Activated CD8-positive, alpha-beta memory T cell treated with anti-CD3 and anti-CD28 coated beads for 36 hours (primary cell): ENCODE results near the gene PRTN3. TPM values are rescaled to one million over a fixed set of nuclear protein-coding genes. Genes with fewer than 3 reads are reported as not detected.
"Not testable (repeated sequence)": the region's sequence is repeated elsewhere in the genome, so short reads cannot be mapped to it uniquely, and the experiment has no call there.

Experiments used
- CTCF ChIA-PET: fragments of 350-600 bp; sonication (Branson Sonifier 250); formaldehyde crosslinking; loops from one replicate; lab custom pipeline; 2021; ENCODE audit warnings: antibody characterized with exemption; lab: Charles Lee
- POLR2A ChIA-PET: fragments of 350-600 bp; sonication (Branson Sonifier 250); formaldehyde crosslinking; loops from one replicate; lab custom pipeline; 2021; ENCODE audit warnings: antibody characterized with exemption; lab: Charles Lee
- total RNA-seq, 2 experiments: library from RNA; stranded (reverse); gene quantifications; one replicate each; pipeline ENCODE4 v1.2.3, GENCODE V29; 2021

PRTN3 gene
- total RNA-seq, 2 experiments from 2014 or later, result not detected

DNA sequence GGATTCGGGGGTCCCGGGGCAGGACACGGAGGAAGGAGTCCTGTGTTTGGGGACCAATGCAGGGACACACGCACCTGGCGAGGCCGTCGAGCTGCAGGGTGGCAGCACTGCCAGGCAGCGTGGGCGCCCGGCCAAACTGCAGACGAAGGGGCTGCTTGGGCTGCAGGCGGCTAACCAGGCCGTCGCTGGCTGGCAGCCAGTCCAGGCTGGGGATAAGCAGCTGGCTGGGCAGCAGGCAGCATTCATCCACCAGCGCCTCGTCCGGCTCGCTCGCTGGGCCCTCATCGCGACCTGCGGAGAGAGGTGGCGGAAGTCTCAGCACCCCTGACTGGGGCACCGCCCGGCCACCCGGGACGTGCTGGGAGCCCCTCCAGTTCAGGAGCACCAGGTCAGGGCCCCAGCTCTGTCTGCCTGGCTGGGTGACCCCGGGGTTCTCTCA lies 30.2 kb downstream of the PRTN3 start:
- ChIA-PET CTCF (interaction anchor here (0.7 to 1.0 kb wide), 2 partner anchors 50 to 458 kb away, joined by 3 to 4 read pairs; no protein-coding TSS in a partner anchor), POLR2A (no interaction called here)

DNA sequence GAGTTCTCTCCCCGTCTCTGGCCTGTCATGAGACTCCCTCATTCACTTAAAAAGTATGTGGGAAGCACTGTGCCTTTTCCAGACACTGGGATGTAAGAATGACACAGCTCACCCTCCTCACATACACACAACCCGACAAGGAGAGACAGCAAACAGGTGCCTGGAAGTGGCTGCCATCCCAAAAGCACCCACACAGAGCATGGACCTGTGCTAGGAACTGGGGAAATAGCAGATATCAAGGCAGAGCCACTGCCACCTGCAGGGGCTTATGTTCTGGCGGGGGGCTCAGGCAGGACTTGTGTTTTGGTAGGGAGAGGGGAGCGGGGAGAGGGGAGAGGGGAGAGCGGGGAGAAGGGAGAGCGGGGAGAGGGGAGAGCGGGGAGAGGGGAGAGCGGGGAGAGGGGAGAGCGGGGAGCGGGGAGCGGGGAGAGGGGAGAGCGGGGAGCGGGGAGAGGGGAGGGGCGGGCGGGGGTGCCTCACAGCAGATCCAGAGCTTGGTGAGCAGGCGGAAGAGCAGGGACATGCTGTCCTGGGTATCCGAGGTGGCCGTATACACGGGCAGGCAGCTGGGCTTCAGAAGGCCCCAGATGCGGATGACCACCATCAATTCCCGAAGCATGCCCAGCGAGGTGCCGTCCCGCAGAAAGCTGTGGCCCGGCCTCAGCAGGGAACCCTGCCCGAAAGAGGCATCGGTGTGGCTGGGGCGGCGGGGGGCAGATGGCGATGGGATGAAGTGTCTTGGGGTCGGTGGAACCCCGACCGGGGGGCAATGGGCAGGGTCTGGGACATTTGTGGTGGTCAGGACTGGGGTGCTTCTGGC lies 30.9 kb downstream of the PRTN3 start:
- ChIA-PET POLR2A (no interaction called here), CTCF (interaction anchor here (0.5 to 1.1 kb wide), 3 partner anchors 8 to 183 kb away, joined by 3 to 4 read pairs (median 4); no protein-coding TSS in a partner anchor)

DNA sequence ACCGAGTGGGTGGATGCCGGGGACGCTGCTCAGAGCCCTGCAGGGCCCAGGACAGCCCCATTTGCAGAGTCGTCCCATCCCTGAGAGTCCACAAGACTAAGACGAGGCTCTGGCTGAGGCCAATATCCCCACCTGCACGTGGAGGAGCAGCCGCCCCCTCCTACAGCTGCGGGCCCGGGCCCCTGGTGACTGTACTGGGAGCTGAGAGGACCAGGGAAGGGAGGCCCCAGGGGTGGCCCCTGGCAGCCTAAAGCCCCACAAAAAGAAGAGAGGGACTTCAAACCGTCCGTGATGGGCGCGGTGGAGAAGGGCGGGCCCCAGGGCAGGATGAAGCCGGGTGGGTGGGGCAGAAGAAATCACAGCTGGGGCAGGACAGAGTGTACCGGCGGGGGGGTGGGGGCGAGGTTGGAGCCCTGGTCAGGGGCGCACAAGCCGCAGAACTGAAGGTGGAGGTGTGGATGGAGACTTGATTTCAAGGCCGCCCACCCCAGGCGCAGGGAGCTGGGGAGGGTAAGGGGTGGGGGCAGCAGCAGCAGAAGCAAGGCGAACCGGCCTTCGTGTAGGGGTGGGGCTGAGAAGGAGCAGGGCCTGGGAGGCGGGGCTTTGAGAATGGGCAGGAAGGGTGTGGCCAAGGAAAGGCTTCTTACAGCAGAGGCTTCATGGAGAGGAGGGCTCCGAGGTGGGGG lies 31.6 kb downstream of the PRTN3 start:
- CTCF ChIA-PET, result interaction anchor here (0.5 to 1.1 kb wide), 2 partner anchors 9 to 184 kb away, joined by 4 read pairs; no protein-coding TSS in a partner anchor
- POLR2A ChIA-PET, result no interaction called here

DNA sequence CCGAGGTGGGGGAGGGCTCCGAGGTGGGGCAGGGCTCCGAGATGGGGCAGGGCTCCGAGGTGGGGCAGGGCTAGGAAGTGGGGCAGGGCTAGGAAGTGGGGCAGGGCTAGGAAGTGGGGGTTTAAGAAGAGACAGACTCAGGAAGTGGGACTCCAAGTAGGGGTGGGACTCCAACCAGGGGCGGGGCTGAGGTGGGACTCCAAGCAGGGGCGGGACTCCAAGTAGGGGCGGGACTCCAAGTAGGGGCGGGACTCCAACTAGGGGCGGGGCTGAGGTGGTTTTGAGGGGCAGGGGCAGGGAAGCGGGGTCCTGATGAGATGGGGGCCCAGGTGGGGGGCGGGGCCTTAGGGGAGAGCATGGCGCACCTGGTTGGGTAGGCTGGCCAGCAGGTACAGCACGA lies 32.3 kb downstream of the PRTN3 start:
- CTCF ChIA-PET, result interaction anchor here (1.1 kb wide), 1 partner anchor 9 kb away, joined by 4 read pairs; no protein-coding TSS in a partner anchor
- POLR2A ChIA-PET, result interaction anchor here (0.6 kb wide), 1 partner anchor 9 kb away, joined by 5 read pairs; no protein-coding TSS in a partner anchor

DNA sequence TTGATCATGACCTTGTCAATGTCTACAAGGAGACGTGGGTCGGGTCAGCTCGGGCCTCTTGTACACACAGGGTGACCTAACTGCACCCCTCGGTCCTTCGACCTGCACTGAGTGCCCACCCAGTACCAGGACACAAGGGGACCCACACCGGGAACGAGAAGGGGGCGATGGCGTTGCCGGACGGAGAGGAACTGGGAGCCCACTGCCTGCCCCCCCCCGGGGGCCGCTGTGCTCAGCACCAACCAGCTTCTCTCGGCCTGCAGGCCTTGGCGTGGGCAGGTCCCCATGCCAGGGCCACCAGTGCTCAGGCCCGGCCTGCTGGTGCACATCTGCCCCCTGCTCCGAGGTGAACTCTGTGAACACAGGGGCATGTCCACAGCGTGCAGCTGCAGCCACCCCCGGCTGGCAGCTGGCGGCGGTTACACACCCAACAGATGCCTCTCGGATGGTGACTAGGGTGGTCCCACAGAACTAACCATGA lies 32.8 kb downstream of the PRTN3 start:
- CTCF ChIA-PET, result interaction anchor here (0.7 kb wide), 1 partner anchor 109 kb away, joined by 3 read pairs; no protein-coding TSS in a partner anchor
- POLR2A ChIA-PET, result interaction anchor here (0.6 kb wide), 1 partner anchor 9 kb away, joined by 5 read pairs; no protein-coding TSS in a partner anchor

DNA sequence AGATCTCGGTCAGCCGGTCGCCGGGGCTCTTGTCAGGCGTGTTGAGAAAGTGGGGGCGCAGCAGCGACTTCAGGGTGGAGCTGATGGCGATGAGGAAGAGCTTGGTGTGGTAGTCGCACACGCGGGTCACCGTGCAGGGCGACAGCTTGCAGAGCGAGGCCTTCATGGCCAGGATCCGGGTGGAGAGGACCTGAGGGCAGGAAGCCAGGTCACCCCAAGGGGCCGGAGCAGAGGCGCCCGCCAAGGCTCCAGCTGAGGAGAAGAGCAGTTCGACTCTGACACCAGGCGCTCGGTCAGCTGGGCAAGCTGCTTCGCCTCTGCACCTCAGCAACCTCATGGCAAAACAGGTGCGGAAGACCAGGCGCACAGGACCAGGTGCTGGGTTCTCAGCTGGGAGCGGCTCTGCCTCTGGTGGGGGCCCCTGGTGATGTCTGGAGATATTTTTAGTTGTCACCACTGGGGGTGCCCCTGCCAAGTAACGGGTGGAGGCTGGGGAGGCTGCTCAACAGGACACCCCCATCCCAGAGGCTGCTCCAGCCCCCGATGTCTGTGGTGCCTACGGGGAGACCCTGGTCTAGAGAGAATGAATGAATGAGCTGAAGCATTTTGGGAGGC lies 34.6 kb downstream of the PRTN3 start:
- CTCF ChIA-PET, result interaction anchor here (0.8 to 1.4 kb wide), 2 partner anchors 12 to 46 kb away, joined by 3 to 4 read pairs; no protein-coding TSS in a partner anchor

DNA sequence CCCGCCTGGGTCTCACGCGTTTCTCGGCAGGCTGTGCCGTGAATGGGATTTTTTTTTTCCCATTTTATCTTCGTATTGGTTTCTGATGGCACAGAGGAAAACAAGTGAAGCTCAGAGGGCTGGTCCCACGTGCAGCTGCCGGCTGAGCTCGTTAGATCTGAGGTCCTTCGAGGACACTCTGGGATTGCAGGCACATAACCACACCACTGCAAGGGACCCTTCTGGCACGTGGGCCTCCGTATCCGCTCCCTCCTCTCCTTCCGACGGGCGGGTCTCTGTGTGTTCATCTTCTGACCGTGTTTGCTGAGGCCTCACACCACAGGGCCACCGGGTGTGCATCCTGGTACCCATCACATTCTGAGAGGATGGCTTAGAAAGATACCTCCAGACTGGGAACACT lies 35.3 kb downstream of the PRTN3 start:
- ChIA-PET CTCF (interaction anchor here (0.8 kb wide), 1 partner anchor 13 kb away, joined by 3 read pairs; no protein-coding TSS in a partner anchor), POLR2A (no interaction called here)

More for the DNA sequence above, 34.6 kb downstream of the PRTN3 start:
- POLR2A ChIA-PET, result no interaction called here

DNA sequence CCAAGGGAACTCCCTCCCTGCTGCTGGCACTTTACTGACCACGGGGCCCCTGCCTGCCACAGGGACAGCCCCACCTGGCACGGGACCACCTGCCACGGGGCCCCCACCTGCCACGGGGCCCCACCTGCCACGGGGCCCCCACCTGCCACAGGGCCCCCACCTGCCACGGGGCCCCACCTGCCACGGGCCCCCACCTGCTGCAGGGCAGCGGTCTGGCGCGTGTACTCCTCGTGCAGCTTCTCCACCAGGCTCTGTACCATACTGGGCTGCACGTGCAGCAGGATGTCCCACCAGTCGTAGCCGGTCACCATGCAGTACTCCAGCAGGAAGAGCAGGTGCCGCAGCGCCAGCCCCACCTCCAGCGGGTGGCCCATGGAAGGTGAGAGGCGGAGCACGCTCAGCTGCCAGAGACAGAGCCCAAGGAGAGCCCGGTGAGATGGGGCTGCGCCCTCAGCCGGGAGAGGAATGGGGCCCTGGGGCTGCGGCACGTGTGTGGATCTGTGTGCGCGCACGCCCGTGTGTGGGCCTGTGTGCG lies 36.0 kb downstream of the PRTN3 start:
- CTCF ChIA-PET, result no interaction called here
- POLR2A ChIA-PET, result no interaction called here

DNA sequence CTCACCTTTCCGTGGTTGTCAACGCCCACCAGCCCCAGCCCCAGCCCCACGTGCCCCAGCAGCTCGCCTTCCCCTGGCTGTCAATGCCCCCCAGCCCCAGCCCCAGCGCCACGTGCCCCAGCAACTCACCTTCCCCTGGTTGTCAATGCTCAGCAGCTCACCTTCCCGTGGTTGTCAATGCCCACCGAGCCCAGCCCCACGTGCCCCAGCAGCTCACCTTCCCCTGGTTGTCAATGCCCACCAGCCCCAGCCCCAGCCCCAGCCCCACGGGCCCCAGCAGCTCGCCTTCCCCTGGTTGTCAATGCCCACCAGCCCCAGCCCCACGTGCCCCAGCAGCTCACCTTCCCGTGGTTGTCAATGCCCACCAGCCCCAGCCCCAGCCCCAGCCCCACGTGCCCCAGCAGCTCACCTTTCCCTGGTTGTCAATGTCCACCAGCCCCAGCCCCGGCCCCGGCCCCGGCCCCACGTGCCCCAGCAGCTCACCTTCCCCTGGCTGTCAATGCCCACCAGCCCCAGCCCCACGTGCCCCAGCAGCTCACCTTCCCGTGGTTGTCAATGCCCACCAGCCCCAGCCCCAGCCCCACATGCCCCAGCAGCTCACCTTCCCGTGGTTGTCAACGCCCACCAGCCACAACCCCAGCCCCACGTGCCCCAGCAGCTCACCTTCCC lies 37.3 kb downstream of the PRTN3 start:
- POLR2A ChIA-PET, result not testable (repeated sequence)
- CTCF ChIA-PET, result interaction anchor here (0.6 kb wide), 1 partner anchor 10 kb away, joined by 4 read pairs; no protein-coding TSS in a partner anchor

DNA sequence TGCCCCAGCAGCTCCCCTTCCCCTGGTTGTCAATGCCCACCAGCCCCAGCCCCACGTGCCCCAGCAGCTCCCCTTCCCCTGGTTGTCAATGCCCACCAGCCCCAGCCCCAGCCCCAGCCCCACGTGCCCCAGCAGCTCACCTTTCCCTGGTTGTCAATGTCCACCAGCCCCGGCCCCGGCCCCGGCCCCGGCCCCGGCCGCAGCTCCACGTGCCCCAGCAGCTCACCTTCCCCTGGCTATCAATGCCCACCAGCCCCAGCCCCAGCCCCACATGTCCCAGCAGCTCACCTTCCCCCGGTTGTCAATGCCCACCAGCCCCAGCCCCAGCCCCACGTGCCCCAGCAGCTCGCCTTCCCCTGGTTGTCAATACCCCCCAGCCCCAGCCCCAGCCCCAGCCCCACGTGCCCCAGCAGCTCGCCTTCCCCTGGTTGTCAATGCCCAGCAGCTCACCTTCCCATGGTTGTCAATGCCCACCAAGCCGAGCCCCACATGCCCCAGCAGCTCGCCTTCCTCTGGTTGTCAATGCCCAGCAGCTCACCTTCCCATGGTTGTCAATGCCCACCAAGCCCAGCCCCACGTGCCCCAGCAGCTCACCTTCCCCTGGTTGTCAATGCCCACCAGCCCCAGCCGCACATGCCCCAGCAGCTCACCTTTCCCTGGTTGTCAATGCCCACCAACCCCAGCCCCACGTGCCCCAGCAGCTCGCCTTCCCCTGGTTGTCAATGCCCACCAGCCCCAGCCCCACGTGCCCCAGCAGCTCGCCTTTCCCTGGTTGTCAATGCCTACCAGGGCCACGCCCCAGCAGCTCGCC lies 38.2 kb downstream of the PRTN3 start:
- POLR2A ChIA-PET, result interaction anchor here (0.6 kb wide), 1 partner anchor 1111 kb away, joined by 3 read pairs; no protein-coding TSS in a partner anchor
- CTCF ChIA-PET, result not testable (repeated sequence)

DNA sequence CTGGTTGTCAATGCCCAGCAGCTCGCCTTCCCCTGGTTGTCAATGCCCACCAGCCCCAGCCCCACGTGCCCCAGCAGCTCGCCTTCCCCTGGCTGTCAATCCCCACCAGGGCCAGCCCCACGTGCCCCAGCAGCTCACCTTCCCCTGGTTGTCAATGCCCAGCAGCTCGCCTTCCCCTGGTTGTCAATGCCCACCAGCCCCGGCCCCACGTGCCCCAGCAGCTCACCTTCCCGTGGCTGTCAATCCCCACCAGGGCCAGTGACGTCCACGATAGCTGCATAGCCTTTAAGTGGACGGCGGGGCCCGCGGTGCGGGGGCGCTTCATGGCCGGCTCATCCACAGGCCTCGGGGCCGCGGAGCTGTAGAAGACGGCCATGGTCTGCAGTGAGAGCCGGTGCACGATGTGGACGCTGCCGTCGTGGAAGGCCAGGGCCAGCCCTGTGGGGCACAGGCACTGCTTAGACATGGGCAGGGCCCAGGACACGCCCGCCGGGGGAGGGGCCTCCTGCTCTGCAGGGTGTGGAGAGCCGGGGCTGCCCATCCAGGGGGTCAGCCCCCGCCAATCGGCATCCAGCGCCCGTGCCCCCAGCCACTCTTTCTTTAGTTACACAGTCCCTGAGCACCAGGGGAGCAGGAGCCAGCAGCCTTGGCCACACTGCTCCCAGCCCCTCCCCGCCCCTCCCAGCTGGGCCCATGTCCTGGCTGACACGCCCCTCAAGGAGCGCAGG lies 39.1 kb downstream of the PRTN3 start:
- ChIA-PET CTCF (no interaction called here), POLR2A (no interaction called here)

DNA sequence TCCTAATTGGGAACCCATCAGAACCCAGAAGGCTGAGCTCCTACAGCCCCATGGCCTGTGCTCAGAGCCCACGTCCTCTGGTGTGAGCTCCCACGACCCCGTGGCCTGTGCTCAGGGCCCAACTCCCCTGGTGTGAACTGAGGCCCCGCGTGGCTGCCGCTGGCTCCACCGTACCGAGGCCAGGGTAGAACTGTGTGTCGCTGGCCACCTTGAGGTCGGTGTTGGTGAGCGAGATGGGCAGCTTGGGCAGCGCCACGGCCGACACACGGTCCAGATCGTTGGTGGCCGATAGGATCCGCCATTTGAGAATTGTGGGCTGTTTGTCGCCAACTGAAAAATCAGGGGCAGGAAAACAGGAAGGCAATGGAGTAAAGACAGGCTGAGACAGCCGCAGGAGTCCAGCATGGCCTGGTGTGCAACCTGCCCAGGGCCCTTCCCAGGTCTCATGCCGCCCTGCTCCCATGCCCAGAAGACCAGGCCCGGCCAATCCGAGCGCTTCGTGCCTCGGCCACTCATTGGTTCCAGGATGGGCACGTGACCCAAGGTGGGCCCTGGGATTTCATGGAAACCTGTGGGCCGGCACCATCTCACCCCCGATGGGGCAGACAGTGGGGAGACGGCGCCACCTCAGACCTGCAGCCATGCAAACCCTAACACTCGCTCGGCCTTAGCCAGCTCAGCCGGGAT lies 40.7 kb downstream of the PRTN3 start:
- CTCF ChIA-PET, result interaction anchor here (0.6 kb wide), 1 partner anchor 83 kb away, joined by 3 read pairs; no protein-coding TSS in a partner anchor
- POLR2A ChIA-PET, result interaction anchor here (0.6 kb wide), 1 partner anchor 11 kb away, joined by 3 read pairs; the partner anchor contains the start of gene MED16

DNA sequence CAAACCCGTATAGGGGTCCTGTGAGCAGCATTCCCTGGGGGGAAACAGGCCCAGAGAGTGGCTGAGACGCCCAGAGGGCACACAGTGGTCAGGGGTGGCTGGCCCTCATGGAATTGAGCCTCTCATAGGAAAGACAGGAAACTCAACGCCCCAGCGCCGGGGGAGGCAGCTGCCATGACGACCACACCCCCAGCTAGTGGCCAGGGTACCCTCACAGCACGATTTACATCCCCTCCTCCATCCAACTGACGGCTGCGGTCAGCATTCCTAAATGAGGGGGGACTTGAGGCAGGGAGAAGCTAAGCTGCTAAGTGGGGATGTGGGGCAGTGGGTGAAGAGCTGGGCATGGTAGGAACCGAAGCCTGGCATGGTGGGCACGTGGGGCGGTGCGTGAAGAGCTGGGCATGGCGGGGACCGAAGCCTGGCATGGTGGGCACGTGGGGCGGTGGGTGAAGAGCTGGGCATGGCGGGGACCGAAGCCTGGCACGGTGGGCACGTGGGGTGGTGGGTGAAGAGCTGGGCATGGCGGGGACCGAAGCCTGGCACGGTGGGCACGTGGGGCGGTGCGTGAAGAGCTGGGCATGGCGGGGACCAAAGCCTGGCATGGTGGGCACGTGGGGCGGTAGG lies 42.2 kb downstream of the PRTN3 start:
- POLR2A ChIA-PET, result interaction anchor here (0.5 kb wide), 1 partner anchor 12 kb away, joined by 3 read pairs; no protein-coding TSS in a partner anchor
- CTCF ChIA-PET, result no interaction called here

DNA sequence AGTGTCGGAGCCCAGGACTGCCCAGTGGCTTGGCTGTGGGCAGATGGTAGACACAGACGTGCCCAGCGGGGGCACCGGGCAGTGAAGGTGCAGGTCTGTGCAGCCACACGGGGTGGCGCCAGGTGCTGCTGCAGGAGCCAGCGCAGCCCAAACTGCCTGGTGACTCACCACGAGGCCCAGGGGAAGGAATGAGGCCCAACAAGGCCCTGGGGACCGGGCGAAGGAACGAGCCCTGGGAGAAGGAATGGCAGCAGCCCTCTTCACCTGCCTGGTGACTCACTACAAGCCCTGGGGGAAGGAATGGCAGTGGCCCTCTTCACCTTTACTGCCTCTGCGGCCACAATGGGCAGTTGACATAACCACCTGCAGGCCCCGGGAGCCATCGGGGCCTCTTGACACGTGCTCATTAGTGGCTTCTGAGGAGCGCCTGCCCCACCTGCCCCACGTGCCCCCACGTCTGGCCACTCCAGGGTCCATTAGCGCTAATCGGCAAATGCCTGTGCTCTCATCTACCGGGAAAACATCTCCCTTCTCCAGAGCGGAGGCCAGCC lies 42.9 kb downstream of the PRTN3 start:
- ChIA-PET POLR2A (no interaction called here), CTCF (no interaction called here)

DNA sequence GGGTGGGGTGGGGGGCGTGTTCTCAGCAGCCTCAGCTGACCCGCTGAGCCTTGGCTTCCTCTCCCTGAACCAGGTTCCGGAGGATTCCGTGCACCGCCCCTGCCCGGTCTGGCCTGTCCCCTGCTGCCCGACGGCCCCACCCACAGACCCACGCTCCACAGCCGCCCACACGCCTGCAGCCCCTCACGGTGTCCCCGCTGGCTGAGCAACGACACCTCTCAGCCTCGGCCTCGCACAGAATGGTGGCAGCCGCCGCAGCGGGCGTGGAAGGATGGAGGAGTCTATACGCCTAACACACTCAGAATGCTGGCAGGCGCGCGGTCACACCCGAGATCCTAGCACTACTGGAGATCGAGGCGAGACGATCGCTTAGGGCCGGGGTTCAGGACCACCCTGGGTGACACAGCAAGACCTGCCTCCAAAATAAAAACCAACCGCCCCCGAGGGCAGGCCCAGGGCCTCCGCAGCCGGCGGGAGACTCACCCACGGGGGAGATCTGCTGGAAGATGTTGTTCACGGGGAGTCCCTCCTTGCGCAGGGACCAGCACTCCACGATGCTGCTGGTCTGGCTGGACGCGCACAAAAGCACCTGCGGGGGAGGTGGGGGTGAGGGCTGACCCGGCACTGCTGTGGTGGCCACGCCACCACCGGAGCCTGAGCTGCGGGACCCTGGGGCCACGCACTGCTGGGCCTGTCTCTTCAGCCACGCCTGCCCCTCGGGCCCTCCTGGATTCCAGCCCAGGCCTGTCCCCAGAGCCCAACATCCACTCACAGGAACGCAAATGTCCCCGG lies 43.8 kb downstream of the PRTN3 start:
- ChIA-PET CTCF (no interaction called here), POLR2A (no interaction called here)
